Measurements from ENCODE around the gene CCDC57. TPM values are rescaled to one million over a fixed set of nuclear protein-coding genes. Genes with fewer than 3 reads are reported as not detected.

The CCDC57 gene
- total and polyA plus RNA-seq, 2 experiments from 2014 or later: 10.6 to 15.3 TPM

- TF ChIP-seq EZH2phosphoT487 (IDR thresholded peaks at IDR 0.05; ENCODE audit: insufficient read depth, low read depth) (no peak), EZH2 (IDR thresholded peaks at IDR 0.05; ENCODE audit: insufficient read depth, poor library complexity, severe bottlenecking) (no peak)
- peak overlapping the region; percentile 98 for H3K4me3 ChIP-seq
- H3K4me1 ChIP-seq (ENCODE audit: insufficient read depth): peaks cover 3% of the 10 kb centered on the region
- H3K9ac ChIP-seq: peak overlapping the region; percentile 94
- WGBS, 2 experiments (ENCODE audit: low coverage in 1 of 2, low lambda C conversion rate in 2 of 2, missing lambda C conversion rate in 2 of 2): 9 to 12% methylated on average over 42 to 43 of the region's 76 CpGs
- peak; percentile 95 for DNase-seq
- in situ Hi-C loops (cut with MboI): no loop called here
- H4K20me1 ChIP-seq (ENCODE audit: insufficient read depth): peaks cover 7% of the 10 kb centered on the region; the same call in 1 of the 2 replicates
- no peaks in the 10 kb centered on the region for H3K36me3 ChIP-seq (ENCODE audit: low read depth)
- peaks cover 67% of the 10 kb centered on the region for H3K79me2 ChIP-seq (ENCODE audit: insufficient read depth)
- no peaks in the 10 kb centered on the region for H3K9me3 ChIP-seq (ENCODE audit: low read depth)
- H3K27me3 ChIP-seq (replicated peaks; ENCODE audit: insufficient read depth): no peaks in the 10 kb centered on the region
- H2AFZ ChIP-seq: no peak overlapping the region
- peak overlapping the region; percentile 77 for H3K4me2 ChIP-seq (ENCODE audit: unreplicated experiment)
- no peaks in the 10 kb centered on the region; the same call in 1 of the 2 replicates for H3F3A ChIP-seq (ENCODE audit: insufficient read depth)
- H3K9me2 ChIP-seq (ENCODE audit: insufficient read depth): no peaks in the 10 kb centered on the region
- H3K27ac ChIP-seq: peak overlapping the region; percentile 71
Measured at GRCh38 chr17:82230609-82231311, 18.1 kb upstream of the CCDC57 start.

GRCh38 chr17:82229698-82230608 is 17.3 kb upstream of the CCDC57 start:
- H3K79me2 ChIP-seq (ENCODE audit: insufficient read depth): peaks cover 59% of the 10 kb centered on the region
- peaks cover 3% of the 10 kb centered on the region for H3K4me1 ChIP-seq (ENCODE audit: insufficient read depth)
- in situ Hi-C loops (cut with MboI): no loop called here
- H3K27ac ChIP-seq: peak overlapping the region; percentile 71
- TF ChIP-seq EZH2phosphoT487 (IDR thresholded peaks at IDR 0.05; ENCODE audit: insufficient read depth, low read depth): no peak
- TF ChIP-seq EZH2 (IDR thresholded peaks at IDR 0.05; ENCODE audit: insufficient read depth, poor library complexity, severe bottlenecking): no peak
- no peak overlapping the region for H2AFZ ChIP-seq
- no peak for DNase-seq
- no peaks in the 10 kb centered on the region for H3K9me2 ChIP-seq (ENCODE audit: insufficient read depth)
- 53 to 60% methylated on average over 24 to 28 of the region's 28 CpGs for WGBS, 2 experiments (ENCODE audit: low coverage in 1 of 2, low lambda C conversion rate in 2 of 2, missing lambda C conversion rate in 2 of 2)
- H3K9me3 ChIP-seq (ENCODE audit: low read depth): no peaks in the 10 kb centered on the region
- H3K4me3 ChIP-seq: peak overlapping the region; percentile 98
- H3K36me3 ChIP-seq (ENCODE audit: low read depth): no peaks in the 10 kb centered on the region
- no peaks in the 10 kb centered on the region for H3F3A ChIP-seq (ENCODE audit: insufficient read depth)
- peaks cover 5% of the 10 kb centered on the region; the same call in 1 of the 2 replicates for H4K20me1 ChIP-seq (ENCODE audit: insufficient read depth)
- no peaks in the 10 kb centered on the region for H3K27me3 ChIP-seq (replicated peaks; ENCODE audit: insufficient read depth)
- peak overlapping the region; percentile 77 for H3K4me2 ChIP-seq (ENCODE audit: unreplicated experiment)
- peak overlapping the region; percentile 94 for H3K9ac ChIP-seq

DNA sequence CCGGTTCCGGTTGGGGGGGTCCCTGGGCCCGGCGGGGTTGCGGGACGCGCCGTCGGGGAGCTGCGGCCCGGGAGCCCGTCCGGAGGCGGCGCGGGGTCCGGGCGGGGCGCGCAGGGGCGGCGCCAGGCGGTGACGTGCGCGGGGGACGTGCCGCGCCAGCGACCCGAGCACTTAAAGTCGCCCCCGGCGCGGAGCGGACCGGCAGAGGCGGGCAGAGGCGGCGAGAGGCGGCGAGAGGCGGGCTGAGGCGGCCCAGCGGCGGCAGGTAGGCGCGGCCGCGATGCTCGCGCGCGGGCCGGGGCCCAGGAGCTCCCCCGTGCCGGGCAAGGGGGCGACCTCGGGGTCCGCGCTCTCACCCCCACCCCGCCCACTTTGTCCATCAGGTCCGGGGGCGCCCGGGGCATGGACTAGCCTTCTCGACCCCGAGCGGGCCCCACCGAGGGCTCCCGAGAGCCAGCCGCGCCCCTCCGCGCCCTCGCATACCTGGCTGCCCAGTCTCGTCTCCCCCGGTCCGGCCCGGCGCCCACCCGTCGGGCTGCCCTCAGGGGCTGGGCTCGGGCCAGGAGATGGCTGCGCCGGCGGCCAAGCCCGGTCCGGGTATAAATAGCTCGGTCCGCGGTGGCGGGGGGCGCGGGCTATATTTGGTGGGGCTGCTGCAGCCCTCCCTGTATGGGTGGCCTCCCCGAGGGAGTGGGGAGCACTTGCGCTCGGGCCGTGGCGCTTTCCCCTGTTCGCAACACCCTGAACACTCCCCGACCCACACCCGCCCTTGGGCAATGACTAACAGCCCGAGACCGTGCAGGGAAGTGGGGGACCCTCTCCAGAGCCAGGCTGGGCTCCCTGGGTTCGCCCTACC is 16.4 kb upstream of the CCDC57 start, which contains the start of gene SLC16A3:
SLC16A3 (plus strand) TSS at position 201 of the 856 bp plus-strand sequence. CDS start 6,967 bp downstream, outside the sequence.
- no peaks in the 10 kb centered on the region for H3F3A ChIP-seq (ENCODE audit: insufficient read depth)
- H2AFZ ChIP-seq: peak within 1 kb of the TSS; percentile 65
- DNase-seq: peak; percentile 90
- 7 to 13% methylated on average over 34 to 63 of the region's 105 CpGs for WGBS, 2 experiments (ENCODE audit: low coverage in 1 of 2, low lambda C conversion rate in 2 of 2, missing lambda C conversion rate in 2 of 2)
- H3K9ac ChIP-seq: peak within 1 kb of the TSS; percentile 94
- peak within 1 kb of the TSS; percentile 77 for H3K4me2 ChIP-seq (ENCODE audit: unreplicated experiment)
- peaks cover 3% of the 10 kb centered on the region for H3K4me1 ChIP-seq (ENCODE audit: insufficient read depth)
- no peaks in the 10 kb centered on the region for H3K9me2 ChIP-seq (ENCODE audit: insufficient read depth)
- H4K20me1 ChIP-seq (ENCODE audit: insufficient read depth): no peaks in the 10 kb centered on the region
- peak within 1 kb of the TSS; percentile 71 for H3K27ac ChIP-seq
- no peaks in the 10 kb centered on the region for H3K9me3 ChIP-seq (ENCODE audit: low read depth)
- no peaks in the 10 kb centered on the region for H3K36me3 ChIP-seq (ENCODE audit: low read depth)
- no peak for TF ChIP-seq EZH2phosphoT487 (IDR thresholded peaks at IDR 0.05; ENCODE audit: insufficient read depth, low read depth)
- H3K4me3 ChIP-seq: peak within 1 kb of the TSS; percentile 98
- in situ Hi-C loops (cut with MboI): no loop called here
- no peaks in the 10 kb centered on the region for H3K27me3 ChIP-seq (replicated peaks; ENCODE audit: insufficient read depth)
- H3K79me2 ChIP-seq (ENCODE audit: insufficient read depth): peaks cover 50% of the 10 kb centered on the region
